ENCODE results near the gene RPS6KL1.

RPS6KL1 gene

GRCh38 chr14:74879427-74880182, 43.5 kb downstream of the RPS6KL1 start:
- DNase-seq: no peak

DNA sequence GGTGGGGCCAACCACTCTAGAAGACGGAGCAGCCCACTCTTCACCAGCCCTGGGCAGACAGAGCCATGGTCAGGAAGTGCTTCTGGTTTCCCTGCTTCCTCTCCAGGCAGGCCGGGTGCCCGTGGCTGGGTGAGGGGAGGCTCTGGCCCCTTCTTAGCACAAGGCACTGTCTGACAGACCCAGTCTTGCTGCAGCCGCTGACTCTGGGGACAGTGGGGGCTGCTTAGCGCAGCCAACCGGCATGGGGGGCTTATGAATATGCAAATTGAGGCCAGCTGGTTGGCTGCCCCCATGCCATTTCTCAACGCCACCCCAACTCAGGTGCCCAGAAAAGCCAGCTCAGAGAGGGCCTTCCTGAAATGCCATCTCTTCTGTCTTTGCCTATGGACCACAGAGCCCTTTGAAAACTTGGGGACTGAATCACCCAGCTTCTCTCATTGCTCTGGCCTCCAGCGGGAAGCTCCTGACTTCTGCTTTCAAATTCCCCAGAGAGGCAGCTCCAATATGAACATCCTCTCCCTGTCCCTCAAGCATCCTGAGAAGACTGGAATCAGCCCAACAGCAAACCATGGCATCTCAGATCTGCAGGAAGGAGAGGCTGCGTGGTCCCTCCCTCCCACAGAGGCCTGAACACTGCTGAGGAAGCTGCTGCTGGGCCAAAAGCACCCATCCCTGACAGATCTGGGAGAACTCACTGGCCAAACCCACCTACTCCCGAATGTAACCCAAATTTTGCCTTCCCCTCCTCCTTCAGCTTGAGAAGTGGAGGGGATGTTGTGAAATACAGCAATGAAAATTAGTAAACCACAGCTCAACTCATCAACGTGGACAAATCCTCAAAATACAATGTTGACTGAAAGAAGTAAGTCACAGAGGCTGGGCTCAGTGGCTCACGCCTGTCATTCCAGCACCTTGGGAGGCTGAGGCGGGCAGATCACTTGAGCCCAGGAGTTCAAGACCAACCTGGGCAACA, 46.8 kb downstream of the RPS6KL1 start, which contains the start of gene PROX2:
TSS of gene PROX2 (minus strand) at position 205 of the 973 bp plus-strand sequence. CDS start 12,311 bp downstream, outside the sequence.
- DNase-seq: no peak

- no peak for DNase-seq
Observed at GRCh38 chr14:74875204-74875603, 47.9 kb downstream of the RPS6KL1 start.

DNA sequence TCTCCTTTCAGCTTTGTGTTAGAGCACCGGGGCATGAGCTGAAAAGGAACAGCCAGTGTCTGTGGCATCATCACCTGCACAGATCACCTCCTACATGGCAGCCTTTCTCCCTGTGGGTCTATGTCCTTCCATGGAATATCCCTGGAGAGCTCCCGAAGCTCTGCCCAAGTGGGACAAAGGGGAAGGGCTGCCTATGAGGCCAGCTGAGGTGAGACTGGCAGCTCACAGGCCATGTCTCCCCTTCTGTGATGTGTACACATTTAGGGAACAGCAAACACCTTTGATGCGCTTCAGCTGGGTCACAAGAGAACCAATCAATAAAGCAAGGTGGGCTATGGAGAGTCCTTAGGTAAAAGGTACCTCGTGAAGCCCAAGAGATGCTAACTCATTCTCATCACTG, 51.2 kb downstream of the RPS6KL1 start:
- DNase-seq: no peak

- no peak for DNase-seq
Observed at GRCh38 chr14:74868739-74869138, 54.3 kb downstream of the RPS6KL1 start.

DNA sequence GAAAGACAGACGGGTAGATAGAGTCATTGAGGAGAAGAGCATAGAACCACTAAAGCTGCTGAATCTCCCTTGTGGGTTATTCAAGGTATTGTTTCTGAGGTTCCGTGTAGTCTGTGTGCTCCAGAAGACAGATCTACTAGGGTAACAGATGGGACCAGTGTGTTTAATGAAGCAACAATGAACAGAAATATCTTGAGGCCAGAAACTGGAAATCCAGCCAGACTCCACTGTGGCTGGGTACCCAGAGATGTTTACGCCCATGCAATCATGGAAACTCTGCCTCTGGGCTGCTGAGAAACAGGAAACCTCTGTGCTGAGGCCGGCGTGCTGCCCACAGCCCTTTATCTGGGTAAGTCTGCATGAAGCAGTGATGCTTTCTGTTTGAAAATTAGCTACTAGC, 55.4 kb downstream of the RPS6KL1 start:
- no peak for DNase-seq

DNA sequence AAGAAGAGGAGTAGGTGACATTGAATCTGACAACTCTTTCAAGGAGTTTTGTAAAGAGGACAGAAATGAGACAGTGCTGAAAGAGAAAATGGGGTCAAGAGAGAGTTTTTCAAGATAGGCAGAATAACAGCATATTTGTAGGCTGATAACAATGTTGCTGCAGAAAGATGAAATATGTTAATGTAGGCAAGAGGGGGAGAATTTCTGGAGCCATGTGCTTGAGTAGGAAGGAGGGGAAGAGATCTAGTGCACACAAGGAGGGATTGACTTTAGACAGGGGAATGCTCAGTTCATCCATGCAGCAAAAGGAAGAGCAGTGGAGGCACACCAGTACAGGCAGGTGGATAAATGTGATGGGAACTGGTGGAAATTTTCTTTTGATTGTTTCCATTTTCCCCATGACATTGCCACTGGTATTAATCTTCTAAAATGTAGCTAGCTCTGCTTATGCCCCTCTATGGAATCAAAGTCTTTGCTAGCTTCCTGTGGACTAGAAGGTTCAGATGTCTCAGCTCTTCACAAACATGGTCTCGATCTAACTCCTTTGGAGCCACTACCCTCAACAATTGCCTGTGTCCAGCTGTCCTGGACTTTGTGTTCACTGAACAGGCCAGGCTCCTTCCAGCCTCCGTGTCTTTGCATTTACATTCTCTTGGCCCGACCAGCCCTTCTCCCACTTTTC, 56.2 kb downstream of the RPS6KL1 start:
- no peak for DNase-seq

DNA sequence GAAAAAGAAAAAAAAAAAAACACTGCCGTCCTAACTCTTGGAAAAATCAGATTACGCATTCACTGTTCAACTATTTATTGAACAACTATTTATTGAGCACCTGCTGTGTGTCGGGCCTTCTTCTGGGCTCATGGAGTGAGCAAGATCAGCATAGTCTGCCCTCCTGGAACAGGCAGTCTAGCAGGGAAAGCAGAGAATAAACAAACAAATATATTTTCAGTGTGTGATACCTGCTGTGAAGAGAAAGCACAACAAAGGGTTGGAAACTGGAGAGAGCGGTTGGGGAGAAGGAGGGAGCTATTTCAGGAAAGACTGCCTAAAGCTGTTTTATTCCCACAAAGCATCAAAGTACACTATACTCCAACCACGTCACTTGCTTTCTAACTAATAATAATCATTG, 57.9 kb downstream of the RPS6KL1 start:
- DNase-seq: no peak

DNA sequence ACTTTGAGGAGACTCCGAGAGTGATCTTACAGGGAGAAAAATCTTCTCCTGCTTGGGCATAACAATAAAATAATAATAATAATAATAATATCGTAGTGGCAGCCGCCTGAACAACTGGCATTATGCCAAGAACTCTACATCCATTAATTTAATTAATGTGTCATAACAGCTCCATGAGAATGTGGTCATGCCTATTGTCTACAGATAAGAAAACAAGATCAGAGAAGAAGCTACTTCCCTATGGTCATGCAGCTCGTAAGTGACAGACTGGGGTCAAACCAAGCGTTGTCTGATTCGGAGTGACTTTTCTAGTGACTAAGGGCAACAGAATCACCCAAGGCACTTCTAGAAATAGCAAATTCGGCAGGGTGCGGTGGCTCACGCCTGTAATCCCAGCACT, 58.9 kb downstream of the RPS6KL1 start:
- no peak for DNase-seq

GRCh38 chr14:74863274-74863673, 59.8 kb downstream of the RPS6KL1 start:
- DNase-seq: no peak

DNA sequence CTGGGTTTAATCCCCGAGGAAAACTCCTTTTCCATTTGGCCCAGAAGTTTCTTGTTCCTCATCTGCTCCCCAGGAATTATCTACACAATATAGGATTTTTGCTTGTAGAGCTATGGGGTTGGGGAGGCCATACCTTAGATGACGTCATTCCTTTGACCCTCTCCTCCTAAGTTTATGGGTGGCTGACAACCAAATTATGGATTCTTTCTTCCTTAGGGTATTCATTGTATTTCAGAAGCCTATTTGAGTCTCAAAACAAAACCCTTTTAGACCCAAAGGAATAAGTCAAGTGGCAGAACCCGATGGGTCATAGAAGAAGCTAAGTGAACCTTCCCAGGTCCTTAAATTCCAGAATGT, 61.3 kb downstream of the RPS6KL1 start:
- no peak for DNase-seq

GRCh38 chr14:74860899-74861733, 61.9 kb downstream of the RPS6KL1 start:
- peak; percentile 73 for DNase-seq

GRCh38 chr14:74859757-74860552, 63.1 kb downstream of the RPS6KL1 start:
- no peak for DNase-seq

- DNase-seq: no peak
Observed at GRCh38 chr14:74858022-74858421, 65.0 kb downstream of the RPS6KL1 start.

DNA sequence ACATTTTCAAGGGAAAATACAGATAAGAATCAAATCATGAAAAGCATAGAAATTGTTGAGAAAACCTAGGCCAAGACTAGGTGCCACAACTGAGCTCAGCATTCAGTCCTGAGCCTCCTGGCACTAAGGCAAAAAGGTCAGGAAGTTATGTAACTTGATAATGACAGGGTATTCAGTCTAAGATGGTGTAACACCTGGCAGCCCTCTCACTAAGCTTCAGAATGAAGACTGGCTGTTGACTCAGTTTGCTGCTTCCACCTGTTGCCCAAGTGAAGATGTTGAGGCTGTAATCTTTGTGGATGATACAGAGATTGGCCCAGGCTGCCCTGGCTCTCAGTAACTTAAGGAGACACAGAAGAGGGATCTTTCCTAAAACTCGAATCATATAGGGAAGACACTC, 66.7 kb downstream of the RPS6KL1 start:
- DNase-seq: no peak

GRCh38 chr14:74855945-74856344, 67.1 kb downstream of the RPS6KL1 start:
- no peak for DNase-seq

GRCh38 chr14:74855021-74855420, 68.0 kb downstream of the RPS6KL1 start:
- DNase-seq: no peak
